ENCODE results near the gene ACAA1. TPM values are rescaled to one million over a fixed set of nuclear protein-coding genes. Genes with fewer than 3 reads are reported as not detected.

ACAA1 gene
- total and polyA plus RNA-seq, 4 donors = 220 to 410 (median 340) TPM

DNA sequence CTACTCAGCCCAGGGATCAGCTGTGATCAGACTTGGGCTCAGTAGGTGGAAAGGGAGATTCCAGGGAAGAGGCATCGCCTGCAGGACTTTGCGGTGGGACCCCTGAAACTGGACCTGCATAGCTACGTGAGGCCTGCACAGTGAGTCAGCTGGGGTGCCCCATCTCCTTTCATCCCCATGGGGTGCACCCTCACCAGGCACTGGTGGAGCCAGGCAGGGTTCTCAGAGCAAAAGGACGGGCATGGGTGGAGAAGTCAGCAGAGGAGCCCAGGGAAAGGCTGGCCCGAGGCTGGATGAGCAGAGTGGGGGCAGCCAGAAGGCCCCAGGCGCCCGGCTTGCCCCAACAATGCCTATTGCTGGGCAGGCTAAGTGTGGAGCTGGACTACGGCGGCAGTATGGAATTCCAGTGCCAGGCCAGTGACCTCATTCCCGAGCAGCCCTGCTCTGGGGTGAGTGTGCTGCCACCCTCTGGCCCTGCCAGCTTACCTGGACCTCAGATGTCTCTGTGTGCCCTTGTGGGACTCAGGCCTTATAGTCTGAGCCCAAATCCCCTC, 19.7 kb downstream of the ACAA1 start:
- Histone ChIP-seq H3K27ac (ENCODE audit: low read depth in 1 of 2, low read length in 2 of 2) (peak overlapping the region; percentile 32 to 34), H3K4me1 (ENCODE audit: control insufficient read depth in 4 of 4, insufficient read depth in 4 of 4, low read length in 3 of 4) (peaks cover 0 to 35% (median 23%) of the 10 kb centered on the region in 4 donors), H3K9ac (ENCODE audit: low read depth in 1 of 2, low read length in 2 of 2) (no peak overlapping the region), H3K9me3 (ENCODE audit: control insufficient read depth in 4 of 4, low read length in 3 of 4) (no peaks in the 10 kb centered on the region), H3K36me3 (ENCODE audit: control insufficient read depth in 4 of 4, insufficient read depth in 3 of 4, low read depth in 1 of 4, low read length in 3 of 4) (peaks cover 14 to 24% (median 20%) of the 10 kb centered on the region in 4 donors), H3K27me3 (ENCODE audit: control insufficient read depth in 4 of 4, insufficient read depth in 4 of 4, low read length in 3 of 4) (no peaks in the 10 kb centered on the region), H3K4me3 (ENCODE audit: low read depth in 1 of 3, low read length in 3 of 3) (no peak overlapping the region)
- TF ChIP-seq NR2F2 (IDR thresholded peaks at IDR 0.05) = no peak
- peak; percentile 29 for TF ChIP-seq SP1 (IDR thresholded peaks at IDR 0.05)
- TF ChIP-seq, protein P1, sequence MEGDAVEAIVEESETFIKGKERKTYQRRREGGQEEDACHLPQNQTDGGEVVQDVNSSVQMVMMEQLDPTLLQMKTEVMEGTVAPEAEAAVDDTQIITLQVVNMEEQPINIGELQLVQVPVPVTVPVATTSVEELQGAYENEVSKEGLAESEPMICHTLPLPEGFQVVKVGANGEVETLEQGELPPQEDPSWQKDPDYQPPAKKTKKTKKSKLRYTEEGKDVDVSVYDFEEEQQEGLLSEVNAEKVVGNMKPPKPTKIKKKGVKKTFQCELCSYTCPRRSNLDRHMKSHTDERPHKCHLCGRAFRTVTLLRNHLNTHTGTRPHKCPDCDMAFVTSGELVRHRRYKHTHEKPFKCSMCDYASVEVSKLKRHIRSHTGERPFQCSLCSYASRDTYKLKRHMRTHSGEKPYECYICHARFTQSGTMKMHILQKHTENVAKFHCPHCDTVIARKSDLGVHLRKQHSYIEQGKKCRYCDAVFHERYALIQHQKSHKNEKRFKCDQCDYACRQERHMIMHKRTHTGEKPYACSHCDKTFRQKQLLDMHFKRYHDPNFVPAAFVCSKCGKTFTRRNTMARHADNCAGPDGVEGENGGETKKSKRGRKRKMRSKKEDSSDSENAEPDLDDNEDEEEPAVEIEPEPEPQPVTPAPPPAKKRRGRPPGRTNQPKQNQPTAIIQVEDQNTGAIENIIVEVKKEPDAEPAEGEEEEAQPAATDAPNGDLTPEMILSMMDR (IDR thresholded peaks at IDR 0.05; ENCODE audit: low read depth, low read length, missing input control) = peak; percentile 38
- TF ChIP-seq HNF4A (conservative IDR thresholded peaks at IDR 0.05) = peak; percentile 54 to 74
- peak; percentile 70 to 82 for TF ChIP-seq RXRA (IDR thresholded peaks at IDR 0.05)
- peak; percentile 51 to 63 for TF ChIP-seq RAD21 (IDR thresholded peaks at IDR 0.05)
- TF ChIP-seq HNF4G (IDR thresholded peaks at IDR 0.05) = no peak
- TF ChIP-seq JUND (IDR thresholded peaks at IDR 0.05) = peak in 1 of 2 donors; percentile 66
- WGBS = 52% methylated on average over 10 of the region's 10 CpGs
- no peak for DNase-seq (ENCODE audit: low spot score)

DNA sequence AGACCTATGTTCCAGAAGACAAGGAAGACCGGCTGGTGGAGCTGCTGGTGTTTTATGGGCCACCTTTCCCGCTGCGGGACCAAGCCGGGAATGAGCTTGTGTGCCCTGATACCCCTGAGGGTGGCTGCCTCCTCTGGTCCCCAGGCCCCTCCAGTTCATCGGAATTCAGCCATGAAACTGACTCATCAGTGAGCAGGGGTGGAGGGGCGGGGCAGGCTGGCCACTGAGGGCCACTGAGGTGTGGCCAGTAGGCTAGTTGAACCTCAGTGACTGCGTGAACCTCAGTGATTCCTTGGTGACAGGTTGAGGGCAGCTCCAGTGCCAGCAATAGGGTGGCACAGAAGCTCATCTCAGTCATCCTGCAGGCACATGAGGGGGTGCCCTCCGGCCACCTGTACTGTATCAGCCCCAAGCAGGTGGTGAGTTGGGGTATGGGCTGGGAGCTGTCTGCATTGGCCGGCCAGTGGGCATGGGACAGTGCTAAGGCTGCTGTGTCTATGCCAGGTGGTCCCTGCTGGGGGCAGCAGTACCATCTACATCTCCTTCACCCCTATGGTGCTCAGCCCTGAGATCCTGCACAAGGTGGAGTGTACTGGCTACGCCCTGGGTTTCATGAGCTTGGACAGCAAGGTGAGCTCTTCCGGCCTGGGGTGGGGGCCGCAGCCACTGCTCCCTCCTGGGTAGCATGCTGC, 20.3 kb downstream of the ACAA1 start:
- peaks cover 9 to 17% (median 15%) of the 10 kb centered on the region in 4 donors for H3K36me3 ChIP-seq (ENCODE audit: control insufficient read depth in 4 of 4, insufficient read depth in 3 of 4, low read depth in 1 of 4, low read length in 3 of 4)
- WGBS = 70% methylated on average over 12 of the region's 12 CpGs
- no peak for DNase-seq (ENCODE audit: low spot score)
- H3K4me1 ChIP-seq (ENCODE audit: control insufficient read depth in 4 of 4, insufficient read depth in 4 of 4, low read length in 3 of 4) = peaks cover 0 to 28% (median 17%) of the 10 kb centered on the region in 4 donors
- no peak overlapping the region for H3K27ac ChIP-seq (ENCODE audit: low read depth in 1 of 2, low read length in 2 of 2)
- H3K4me3 ChIP-seq (ENCODE audit: low read depth in 1 of 3, low read length in 3 of 3) = no peak overlapping the region
- no peak for TF ChIP-seq HNF4A (conservative IDR thresholded peaks at IDR 0.05)
- TF ChIP-seq, protein P1 (IDR thresholded peaks at IDR 0.05; ENCODE audit: low read depth, low read length, missing input control) = peak; percentile 22
- no peak overlapping the region for H3K9ac ChIP-seq (ENCODE audit: low read depth in 1 of 2, low read length in 2 of 2)
- no peaks in the 10 kb centered on the region for H3K9me3 ChIP-seq (ENCODE audit: control insufficient read depth in 4 of 4, low read length in 3 of 4)
- H3K27me3 ChIP-seq (ENCODE audit: control insufficient read depth in 4 of 4, insufficient read depth in 4 of 4, low read length in 3 of 4) = no peaks in the 10 kb centered on the region

DNA sequence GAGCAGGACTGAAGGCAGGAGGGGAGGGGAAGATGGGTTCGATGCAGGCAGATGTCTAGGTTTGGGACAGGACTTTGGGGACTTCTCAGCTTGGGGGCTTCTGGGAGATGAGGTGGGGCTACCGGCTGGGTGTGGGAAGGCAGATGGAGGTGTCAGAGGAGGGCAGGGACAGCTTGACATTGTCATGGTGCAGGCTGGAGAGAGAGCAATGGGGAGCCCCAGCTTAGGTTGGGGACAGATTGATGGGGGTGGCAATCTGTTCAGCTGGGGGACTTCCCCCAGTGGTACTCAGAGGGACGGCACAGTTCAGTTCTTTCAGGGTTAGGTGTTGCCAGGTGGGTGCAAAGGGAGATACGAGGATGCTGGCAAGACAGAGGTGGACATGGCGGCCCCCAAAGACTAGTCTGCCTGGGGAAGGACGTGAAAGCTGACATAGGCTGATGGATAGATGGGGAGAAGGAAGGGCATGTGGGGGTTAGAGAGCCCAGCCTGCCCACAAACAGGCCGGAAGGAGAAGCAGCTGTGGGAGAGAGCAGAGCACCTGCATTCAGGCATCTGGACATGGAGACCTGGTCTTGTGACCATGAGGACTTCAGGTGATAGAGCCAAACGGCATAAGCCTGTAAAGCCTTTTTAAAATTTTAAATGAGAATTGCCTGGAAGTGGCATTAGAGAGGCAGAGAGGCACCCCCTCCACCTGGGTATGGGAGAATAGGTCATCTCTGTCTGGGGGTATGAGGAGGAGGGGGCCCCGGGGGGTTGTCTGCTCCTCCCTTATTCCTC, 21.1 kb downstream of the ACAA1 start:
- WGBS = 56% methylated on average over 9 of the region's 9 CpGs
- H3K27me3 ChIP-seq (ENCODE audit: control insufficient read depth in 4 of 4, insufficient read depth in 4 of 4, low read length in 3 of 4) = no peaks in the 10 kb centered on the region
- H3K27ac ChIP-seq (ENCODE audit: low read depth in 1 of 2, low read length in 2 of 2) = no peak overlapping the region
- TF ChIP-seq JUND (IDR thresholded peaks at IDR 0.05) (no peak), RXRA (IDR thresholded peaks at IDR 0.05) (no peak), RAD21 (IDR thresholded peaks at IDR 0.05) (no peak)
- TF ChIP-seq, protein P2, sequence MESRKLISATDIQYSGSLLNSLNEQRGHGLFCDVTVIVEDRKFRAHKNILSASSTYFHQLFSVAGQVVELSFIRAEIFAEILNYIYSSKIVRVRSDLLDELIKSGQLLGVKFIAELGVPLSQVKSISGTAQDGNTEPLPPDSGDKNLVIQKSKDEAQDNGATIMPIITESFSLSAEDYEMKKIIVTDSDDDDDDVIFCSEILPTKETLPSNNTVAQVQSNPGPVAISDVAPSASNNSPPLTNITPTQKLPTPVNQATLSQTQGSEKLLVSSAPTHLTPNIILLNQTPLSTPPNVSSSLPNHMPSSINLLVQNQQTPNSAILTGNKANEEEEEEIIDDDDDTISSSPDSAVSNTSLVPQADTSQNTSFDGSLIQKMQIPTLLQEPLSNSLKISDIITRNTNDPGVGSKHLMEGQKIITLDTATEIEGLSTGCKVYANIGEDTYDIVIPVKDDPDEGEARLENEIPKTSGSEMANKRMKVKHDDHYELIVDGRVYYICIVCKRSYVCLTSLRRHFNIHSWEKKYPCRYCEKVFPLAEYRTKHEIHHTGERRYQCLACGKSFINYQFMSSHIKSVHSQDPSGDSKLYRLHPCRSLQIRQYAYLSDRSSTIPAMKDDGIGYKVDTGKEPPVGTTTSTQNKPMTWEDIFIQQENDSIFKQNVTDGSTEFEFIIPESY (IDR thresholded peaks at IDR 0.05) = no peak
- DNase-seq (ENCODE audit: low spot score) = peak; percentile 32
- H3K9me3 ChIP-seq (ENCODE audit: control insufficient read depth in 4 of 4, low read length in 3 of 4) = no peaks in the 10 kb centered on the region
- peaks cover 4 to 11% (median 9%) of the 10 kb centered on the region in 4 donors for H3K36me3 ChIP-seq (ENCODE audit: control insufficient read depth in 4 of 4, insufficient read depth in 3 of 4, low read depth in 1 of 4, low read length in 3 of 4)
- no peak overlapping the region for H3K9ac ChIP-seq (ENCODE audit: low read depth in 1 of 2, low read length in 2 of 2)
- no peak overlapping the region for H3K4me3 ChIP-seq (ENCODE audit: low read depth in 1 of 3, low read length in 3 of 3)
- H3K4me1 ChIP-seq (ENCODE audit: control insufficient read depth in 4 of 4, insufficient read depth in 4 of 4, low read length in 3 of 4) = peaks cover 0 to 20% (median 12%) of the 10 kb centered on the region in 4 donors

Measured in liver (tissue), 9 donors.